Stimulated activated CD8-positive, alpha-beta memory T cell treated with anti-CD3 and anti-CD28 coated beads, Interleukin-4, amount 100 ng/mL, for 1 hour (primary cell): ENCODE measurements around the gene MCF2L2.
"Not testable (repeated sequence)": the region's sequence is repeated elsewhere in the genome, so short reads cannot be mapped to it uniquely, and the experiment has no call there.

Source experiments
- DNase-seq, 2 donors: peaks; one replicate each; pipeline ENCODE4 v3.0.0-alpha.2; 2020; ENCODE audit warnings: low read depth in 2 of 2, low spot score in 1 of 2

The MCF2L2 gene

DNA sequence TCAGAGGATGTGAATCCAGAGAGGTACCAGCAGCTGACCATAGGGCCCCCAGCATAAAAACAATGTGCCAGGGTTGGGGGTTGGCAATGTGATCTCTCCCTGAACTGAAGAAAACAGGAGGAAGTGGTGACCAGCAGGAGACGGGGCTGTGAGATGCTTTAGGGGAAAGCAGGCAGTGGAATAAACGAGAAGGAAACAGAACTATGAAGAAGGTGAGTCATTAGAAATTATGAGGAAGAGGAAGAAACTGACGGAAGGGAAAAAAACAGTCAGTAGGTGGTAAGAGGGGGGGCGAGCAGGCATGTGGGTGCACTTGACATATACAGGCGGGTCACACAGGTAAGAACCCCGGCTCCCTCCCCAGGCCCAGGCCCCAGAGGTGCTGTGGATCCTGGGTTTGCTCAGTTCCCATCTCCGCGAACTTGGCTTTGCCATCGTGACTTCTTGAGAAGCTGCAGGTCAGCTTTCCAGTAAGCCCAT is 217.5 kb downstream of the MCF2L2 start:
- DNase-seq = no peak

DNA sequence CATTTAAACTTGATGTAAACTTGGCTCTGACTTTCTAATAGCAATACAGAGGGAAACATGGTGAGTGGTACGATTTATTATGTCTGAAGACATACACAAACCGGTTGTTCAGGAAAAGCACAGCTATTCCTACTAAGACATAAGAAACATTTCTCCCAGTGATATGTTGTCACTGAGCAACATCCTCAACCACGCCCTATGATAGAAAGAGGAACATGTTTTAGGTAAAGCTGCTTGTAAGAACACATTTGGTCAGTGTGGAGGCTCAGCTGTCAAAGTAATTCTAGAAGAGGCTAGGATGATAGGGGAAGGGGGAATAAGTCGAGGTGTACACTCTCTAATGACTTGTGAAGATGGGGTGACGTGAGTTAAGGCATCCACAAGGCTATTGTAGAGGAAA is 218.1 kb downstream of the MCF2L2 start:
- no peak for DNase-seq

DNA sequence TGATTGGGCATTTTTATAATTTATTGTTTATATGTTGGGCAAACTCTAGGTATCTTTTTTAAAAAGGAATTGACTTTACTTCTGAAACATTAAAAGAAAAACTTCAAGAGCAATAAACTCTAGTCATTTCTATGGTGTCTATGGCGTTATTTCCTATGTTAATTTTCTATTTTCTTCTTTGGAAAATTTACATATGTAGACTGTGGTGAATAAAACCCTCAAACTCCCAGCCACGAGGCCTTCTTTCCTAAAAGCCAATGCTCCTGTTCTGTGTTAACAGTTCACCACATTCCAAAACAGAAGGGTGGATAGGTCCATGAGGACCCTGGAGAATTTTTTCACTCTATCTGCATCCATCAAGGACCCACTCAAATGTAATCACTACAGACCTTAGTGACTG is 219.6 kb downstream of the MCF2L2 start:
- no peak for DNase-seq

DNA sequence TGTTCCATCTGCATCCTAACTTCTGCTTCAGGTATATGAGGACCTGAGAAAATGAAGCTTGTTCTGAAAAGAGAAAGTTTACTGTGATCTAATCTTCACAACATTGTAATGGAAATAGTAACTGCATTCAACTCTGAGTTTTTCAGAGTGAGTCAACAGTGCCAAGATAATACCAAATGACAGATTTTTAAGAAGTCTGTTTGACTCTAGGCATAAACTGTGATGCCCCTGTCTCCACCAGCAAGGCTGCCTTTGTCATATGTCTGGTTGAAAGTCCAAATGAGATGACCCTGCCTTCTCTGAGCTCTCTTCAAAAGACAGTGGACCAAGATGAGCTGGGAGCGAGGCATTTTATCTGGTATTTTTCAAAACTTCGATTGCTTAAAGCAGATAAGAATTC is 220.2 kb downstream of the MCF2L2 start:
- no peak for DNase-seq

DNA sequence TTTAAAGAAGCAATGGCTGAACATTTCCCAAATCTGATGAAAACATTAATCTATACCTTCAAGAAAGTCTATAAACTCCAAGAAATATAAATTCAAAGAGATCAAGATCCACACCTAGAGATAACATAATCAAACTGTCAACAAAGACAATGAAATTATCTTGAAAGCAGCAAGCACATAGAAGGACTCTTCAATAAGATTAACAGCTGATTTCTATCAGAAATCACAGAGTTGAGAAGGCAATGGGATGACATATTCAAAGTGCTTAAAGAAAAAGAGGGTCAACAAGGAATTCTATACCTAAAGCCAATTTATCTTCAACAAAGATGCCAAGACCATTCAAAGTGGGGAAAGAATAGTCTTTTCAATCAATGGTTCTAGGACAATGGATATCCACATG is 224.7 kb downstream of the MCF2L2 start:
- no peak for DNase-seq

DNA sequence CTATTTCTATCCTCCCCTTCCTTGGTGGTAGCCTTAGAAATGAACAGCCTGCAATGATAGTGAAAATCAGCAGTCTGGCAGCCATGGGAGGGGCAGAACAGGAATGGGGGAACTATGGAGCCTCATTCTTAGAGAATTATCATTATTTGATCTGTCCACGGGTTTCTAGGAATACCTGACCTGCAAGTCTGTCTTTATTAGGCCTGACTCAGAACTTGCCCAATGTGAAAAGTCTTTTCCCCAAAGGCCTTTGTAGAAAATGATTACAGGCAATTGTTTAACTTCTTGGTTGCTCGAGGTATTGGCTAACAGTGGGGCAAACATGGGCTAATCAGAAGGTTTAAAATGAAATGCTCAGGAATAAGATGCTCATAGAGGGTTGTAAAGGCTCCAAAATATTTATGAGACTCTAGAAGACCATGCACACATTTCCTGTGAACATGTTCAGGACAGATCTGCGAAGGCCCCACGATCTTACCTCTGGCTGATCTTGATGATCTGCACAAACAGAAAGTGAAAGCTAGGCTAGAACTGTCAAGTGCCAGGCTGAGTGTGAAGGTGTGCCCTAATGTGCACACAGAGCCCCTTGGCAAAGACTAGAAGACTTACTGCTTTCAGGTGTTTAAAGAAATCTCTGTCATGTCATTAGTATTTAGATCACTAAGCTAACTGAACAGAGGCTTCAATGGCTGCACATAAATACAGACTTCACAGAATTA is 226.3 kb downstream of the MCF2L2 start:
- DNase-seq = no peak

DNA sequence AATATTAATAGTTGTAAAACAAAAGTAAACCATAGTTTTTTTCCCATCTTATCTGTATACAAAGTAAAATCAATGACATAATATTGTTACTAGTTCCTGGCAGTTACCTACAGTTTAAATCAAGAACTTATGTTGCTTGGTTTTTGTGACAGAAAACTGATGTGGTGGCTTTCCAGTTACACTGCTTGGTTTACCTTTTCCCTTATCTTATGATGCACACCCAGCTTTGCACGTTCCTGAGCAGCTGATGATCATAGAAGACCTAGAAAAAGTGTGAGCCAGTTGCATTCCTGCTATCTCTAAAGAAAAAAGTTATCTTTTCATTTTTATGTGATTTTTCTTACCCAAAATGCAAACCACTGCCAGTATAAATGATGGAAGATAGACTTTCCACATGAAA is 229.5 kb downstream of the MCF2L2 start:
- DNase-seq = no peak

DNA sequence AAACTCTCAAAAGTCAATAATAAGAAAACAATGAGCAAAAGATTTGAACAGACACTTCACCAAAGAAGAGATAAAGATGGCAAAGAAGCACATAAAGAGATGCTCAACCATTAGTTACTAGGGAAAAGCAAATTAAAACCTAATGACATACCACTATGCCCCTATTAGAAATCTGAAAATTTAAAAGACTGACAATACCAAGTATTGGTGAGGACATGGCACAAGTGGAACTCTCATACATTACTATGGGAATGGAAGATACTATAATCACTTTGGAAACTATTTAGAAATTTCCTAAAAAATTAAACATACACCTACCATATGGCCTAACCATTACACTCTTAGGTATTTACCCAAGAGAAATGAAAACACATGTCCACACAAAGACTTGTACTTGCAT is 230.7 kb downstream of the MCF2L2 start:
- no peak for DNase-seq

DNA sequence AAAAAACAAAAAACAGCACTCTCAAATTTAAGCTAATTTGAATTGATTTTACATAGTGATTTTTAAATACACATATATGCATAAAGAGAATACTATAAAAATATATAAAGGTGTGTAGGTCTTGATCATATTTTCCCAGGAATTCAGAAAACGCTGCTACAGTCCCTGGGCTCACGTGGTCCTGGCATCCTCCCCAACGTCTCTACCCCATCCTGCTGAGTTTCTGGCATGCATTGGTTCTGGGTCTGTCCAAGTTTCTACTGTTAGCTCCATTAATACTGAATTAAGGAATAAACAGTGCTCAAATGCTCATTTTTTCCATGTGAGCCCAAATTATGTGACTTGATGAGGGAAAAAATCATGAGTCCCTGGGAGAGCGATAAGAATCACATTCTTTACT is 233.2 kb downstream of the MCF2L2 start:
- no peak for DNase-seq

DNA sequence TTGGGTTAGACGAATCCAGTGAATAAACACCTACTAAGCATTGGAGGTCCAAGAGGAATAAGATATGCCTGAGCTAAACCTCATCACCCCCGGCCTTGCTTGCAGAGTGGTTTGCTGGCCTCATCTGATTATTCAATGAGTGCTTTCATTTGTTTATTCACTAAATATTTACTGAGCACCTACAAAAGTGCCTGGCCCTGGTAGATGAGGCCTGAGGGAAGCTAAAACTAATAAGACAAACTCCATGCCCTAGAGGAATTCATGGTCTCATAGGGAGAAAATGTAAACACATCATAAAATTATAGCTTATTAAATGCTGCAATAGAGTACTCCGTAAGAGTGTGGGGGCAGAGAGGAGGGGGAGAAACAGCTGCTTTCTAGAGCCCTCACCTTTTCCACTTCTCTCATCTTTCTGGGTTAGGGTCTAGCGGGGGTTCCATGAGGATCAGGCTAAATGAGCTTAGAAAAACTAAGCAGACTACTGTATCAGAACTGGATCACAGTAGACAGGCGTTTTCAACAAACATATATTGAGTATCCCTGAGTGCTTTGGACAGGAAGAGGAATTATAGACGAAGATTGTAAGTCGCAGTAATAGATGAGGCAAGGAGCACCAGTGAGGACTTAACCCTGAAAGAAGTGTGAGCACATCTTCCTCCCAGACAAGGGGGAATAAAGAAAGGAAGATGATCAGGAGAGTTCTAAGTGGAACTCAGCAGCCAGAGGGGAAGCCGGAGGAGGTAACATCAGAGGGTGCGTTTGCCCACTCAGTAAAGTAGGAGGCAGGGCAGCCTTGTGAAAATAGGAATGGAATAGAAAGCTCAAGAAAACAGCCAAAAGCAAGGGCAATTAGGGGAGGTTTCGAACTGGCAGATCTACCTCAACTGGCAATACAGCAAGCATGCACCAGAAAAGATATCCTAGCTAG is 234.4 kb downstream of the MCF2L2 start:
- no peak for DNase-seq

DNA sequence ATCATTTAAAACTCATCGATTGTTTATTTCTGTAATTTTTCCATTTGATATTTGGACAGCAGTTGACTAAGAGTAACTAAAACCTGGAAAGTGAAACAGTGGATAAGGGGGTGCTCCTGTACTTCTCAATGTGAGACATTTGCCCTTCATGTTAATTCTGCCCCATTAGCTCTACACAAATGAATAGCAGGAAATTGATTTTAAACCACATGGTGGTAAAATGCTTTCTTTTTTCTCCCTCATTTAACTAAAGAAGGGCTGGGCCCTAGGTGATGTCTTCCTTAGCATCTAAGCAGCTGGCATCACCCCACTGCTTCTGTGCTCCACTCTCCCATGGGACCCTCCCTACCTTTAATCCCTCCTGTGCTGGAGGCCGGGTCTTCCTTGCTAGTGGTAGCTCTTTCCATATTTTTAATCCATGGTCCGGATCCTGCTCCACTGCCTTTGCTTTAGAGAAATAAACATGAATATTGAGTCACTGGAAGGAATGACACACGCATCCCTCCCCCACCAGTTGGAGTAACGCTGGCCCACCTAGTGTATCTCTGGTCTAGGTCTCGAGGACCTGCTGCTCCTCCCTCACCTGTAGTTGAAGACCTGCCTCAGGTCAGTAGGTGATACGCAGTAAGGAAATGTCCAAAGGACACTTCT is 235.6 kb downstream of the MCF2L2 start:
- DNase-seq = no peak

DNA sequence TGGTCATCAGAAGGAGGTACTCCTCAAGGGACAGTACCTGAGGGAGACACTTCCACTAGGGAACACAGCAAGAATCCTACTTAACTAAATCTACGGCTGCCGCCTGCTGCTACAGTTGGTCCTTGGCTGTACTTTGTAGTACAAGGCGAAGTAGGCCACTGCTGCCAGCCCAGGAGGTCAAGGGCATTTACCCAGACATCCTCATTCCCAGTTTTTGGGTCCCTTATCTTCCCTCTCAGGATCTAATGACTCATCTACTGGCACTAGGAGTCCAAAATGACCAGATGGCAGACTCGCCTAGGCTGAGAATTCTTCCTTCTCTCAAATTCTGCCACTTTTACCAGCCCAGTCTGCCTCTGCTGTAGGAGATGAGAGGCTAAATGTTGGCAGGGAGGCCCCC is 238.8 kb downstream of the MCF2L2 start:
- no peak for DNase-seq

DNA sequence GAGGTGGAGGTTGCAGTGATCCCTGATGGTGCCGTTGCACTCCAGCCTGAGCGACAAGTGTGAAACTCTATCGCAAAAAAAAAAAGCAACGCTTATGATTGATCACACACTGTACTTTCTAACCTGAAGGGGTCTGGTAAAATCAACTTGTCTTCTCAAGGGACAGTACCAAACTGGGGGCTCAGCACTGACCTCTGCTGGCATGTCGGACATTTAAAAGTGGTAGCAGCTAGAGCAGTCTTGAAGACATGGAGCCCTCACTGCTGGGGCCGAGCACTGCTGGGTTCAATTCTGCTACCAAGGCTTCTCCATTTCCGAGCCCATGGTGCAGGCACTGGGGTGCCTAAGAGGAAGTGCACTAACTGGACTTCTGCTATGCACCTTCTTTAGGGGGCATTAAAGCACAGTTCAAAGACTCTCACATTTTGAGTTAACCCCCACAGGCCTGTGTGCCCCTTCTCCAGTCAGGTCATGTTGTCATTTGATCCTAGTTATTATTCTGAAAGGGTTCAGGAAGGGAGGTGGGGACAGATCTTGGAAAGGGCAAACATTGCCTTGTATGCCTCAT is 239.4 kb downstream of the MCF2L2 start:
- DNase-seq = no peak

DNA sequence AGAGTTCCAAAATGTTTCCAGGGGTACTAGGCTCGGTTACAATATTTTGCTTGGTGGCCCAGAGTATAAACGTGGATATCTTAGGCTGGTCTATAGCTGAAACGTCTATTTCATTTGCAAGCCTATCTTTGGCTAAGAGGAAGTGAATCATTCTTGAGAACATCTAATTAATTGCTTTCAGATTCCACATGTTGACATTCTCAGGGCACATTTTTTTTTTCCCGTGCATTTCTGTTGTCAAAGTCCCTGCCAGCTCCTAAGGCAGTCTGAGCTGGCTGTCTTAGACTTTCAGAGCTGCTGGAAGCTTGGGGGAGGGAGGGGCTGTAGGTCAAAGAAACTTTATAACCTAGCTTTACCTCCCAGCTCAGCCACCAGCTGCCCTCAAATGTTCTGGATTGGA is 242.7 kb downstream of the MCF2L2 start:
- DNase-seq = no peak

DNA sequence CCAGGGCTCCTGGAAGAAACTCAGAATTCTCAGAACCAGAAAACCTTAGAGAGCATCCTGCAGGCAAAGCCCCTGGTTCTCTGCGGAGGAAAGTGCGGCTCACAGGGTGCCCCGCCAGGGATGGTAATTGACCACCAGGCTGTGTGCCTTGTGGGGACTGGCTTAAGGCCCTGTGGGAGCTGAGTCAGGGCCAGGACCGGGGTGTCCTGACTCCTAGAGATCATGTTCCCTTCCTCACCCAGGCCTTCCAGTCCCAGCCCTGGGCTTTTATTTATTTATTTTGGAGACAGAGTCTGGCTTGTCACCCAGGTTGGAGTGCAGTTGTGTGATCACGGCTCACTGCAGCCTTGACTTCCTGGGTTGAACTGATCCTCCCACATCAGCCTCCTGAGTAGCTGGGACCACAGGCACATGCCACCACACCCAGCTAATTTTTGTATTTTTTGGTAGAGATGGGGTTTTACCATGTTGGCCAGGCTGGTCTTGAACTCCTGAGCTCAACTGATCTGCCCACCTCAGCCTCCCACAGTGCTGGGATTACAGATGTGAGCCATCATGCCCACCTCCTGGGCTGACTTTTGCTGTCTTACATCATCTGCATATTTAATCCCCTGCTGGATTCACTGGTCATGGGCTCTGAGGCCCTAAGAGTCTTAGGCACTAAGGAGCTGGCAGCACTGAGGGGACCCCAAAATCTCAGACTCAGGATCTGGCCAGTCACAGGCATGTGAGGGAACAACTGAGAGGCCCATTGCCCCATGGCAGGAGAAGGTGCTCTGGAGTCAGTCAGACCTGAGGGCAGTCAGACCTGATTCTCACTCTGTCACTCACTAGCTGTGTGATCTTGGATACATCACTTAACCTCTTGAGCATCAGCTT is 245.4 kb downstream of the MCF2L2 start:
- DNase-seq = no peak

DNA sequence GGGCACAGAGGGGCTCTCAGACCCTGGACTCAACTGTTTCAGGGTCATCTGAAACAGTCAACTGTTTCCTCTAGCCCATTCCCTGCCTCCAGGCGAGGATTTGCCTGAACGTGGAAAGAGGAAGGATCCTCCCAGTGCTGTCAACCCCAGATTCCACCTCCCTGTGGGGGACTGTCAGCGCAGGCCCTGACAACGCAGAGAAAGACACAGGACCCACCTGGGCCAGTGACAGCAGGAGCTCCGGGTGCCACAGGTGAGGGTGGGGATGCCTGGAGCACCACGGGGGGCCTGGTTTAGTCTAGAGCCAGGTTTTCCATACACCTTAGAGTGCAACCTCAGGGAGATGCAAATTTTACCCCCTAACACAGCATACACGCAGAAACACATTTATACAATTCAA is 246.3 kb downstream of the MCF2L2 start:
- no peak for DNase-seq

DNA sequence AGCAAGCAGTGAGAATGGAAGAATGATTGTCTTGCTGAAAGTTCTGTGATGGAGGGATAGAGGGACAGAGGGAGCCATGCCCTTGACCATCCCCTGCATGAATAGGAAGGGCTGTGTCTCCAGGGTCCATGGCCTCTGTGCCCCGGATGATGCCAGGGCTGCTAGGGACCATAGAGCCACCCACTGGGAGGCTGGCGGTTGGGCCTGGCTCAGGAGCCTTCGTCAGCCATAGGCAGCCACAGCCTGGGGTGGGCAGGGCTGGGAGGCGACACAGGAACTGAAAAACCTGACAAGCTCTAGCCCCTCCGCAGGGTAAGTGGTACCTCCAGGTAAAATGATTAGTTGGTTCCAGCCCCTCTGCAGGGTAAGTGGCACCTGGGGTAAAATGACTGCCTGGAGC is 246.8 kb downstream of the MCF2L2 start:
- no peak for DNase-seq

DNA sequence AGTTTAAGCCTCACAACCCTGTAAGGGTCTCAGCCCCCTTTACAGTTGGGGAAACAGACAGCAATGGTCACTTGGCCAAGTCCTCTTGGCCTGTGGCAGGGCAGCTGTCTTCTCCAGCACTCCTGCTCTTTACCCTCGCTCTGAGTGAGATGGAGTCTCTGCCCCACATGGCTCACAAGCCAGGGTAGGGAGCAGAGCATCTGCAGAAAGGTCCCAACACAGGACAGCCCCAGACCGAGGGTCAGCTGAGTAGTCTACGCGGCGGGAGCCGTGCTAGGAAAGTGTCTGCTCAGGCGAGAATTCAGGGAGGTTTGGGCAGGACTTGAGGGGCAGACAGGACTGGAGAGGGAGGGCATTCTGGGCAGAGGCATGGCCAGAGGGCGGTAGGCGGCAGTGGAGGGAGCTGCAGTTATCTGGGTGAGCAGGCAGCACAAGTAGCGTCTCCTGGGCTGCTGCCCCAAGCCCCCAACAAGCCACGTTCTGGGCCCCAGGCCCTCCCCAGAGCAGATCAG is 247.6 kb downstream of the MCF2L2 start:
- no peak for DNase-seq

DNA sequence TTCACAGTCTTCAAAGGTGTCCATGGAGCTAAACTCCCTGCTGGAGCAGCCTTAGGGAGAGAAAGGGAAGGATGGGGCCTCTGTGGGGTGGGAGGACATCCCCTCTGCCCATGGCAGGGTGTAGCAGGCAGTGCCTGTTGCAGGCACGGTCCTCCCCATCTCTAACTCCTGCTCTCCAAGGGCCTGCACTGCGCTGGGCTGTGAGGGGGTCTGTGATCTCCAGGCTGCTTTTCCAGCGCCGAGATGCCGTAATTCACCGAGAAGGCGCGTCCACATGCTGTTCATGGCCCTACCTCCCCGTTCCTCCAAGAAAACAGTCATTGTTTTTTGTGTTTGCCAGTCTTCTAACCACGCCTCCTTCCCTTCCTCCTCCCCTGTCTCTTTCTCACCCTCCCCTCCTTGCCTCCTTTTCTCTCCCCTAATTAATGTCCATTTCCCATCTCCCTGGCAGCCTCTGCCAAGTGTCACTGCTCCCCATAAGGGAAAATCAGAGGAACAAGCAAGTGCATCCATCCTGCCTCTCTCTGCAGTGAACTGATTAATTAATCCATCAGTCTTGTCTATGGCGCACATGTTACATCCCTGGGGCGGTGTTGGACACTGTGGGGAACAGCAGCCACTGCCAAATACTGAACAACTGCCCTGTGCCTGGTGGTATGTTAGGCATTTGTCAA is 248.2 kb downstream of the MCF2L2 start:
- no peak for DNase-seq

DNA sequence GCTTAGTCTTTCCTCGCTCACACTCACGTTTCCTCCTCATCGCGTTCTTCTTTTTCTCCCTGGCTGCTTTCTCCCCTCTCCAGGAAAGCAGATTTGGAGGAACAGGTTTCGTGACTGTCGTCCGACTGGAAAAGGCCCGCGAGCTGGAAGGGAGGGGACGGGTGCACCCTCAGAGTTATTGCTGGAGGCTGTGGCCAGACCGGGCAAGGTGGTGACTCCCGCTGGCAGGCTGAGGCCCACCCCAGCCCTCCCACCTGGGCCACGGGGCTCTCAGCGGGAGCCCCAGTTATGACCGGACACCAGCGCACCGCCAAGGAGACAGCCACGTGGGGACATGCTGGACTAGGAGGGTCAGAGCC is 248.9 kb downstream of the MCF2L2 start:
- not testable (repeated sequence) for DNase-seq
